IgD-negative memory B cell (primary cell): ENCODE data around the gene YIPF4. TPM values are rescaled to one million over a fixed set of nuclear protein-coding genes. Genes with fewer than 3 reads are reported as not detected.

Experiments
- polyA plus RNA-seq: library from polyadenylated mRNA; unstranded; fragments of 300-500 nt; fragmentation: Illumina TruSeq; gene quantifications from one replicate; pipeline ENCODE4 v1.2.3, GENCODE V29; 2021

YIPF4 gene
- polyA plus RNA-seq, 1 donor from 2014 or later, result 24.2 TPM

Other genes with a start within 250 kb of the YIPF4 start
- 157 TPM for gene DPY30, start 238.1 kb upstream of the YIPF4 start, polyA plus RNA-seq
- 14.3 TPM for gene SPAST, start 214.3 kb upstream of the YIPF4 start, polyA plus RNA-seq
- gene SLC30A6, start 112.0 kb upstream of the YIPF4 start, polyA plus RNA-seq, result 6.7 TPM
- 1.6 TPM for gene NLRC4, start 13.0 kb upstream of the YIPF4 start, polyA plus RNA-seq
- 23.0 TPM for gene BIRC6, start 79.1 kb downstream of the YIPF4 start, polyA plus RNA-seq